ENCODE results near the gene MMP2.
A peak's percentile ranks its signal among the peaks of the same experiment; 100 is the strongest.

MMP2 gene

DNA sequence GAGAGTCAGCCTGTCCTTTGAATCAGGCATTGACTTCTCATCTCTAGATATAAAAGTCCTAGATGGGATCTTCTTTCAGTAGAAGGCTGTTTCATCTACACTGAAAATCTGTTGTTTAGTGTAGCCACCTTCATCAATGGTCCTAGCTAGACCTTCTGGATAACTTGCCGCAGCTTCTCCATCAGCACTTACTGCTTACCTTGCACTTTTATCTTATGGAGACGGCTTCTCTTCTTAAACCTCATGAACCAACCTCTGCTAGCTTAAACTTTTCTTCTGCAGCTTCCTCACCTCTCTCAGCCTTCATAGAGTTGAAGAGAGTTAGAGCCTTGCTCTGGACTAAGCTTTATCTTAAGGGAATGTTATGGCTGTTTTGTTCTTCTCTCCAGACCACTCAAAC is 5.4 kb upstream of the MMP2 start:
- H4K12ac ChIP-seq (ENCODE audit: low read depth, low read length): no peak overlapping the region
- no peak overlapping the region for H3K4me3 ChIP-seq (ENCODE audit: low read depth, low read length)
- no peak overlapping the region for H4K8ac ChIP-seq (ENCODE audit: low read depth, low read length)
- no peak overlapping the region for H3K4me2 ChIP-seq (ENCODE audit: low read length)
- WGBS (ENCODE audit: extremely low coverage, insufficient coverage, insufficient read length): no CpG with 5 or more reads among the region's 2 CpGs
- no peak overlapping the region for H3K4ac ChIP-seq (ENCODE audit: low read depth, low read length)
- H3K79me2 ChIP-seq (ENCODE audit: control insufficient read depth, insufficient read depth, low read length, poor library complexity): peaks cover 1% of the 10 kb centered on the region
- no peak overlapping the region for H3K14ac ChIP-seq (ENCODE audit: low read length)
- no peak overlapping the region for H2BK12ac ChIP-seq (ENCODE audit: low read length)
- no peak overlapping the region for H2AK5ac ChIP-seq (ENCODE audit: low read length)
- no peak overlapping the region for H3K23ac ChIP-seq (ENCODE audit: low read length)
- H3K9me3 ChIP-seq (ENCODE audit: insufficient read depth, low read depth, low read length): no peaks in the 10 kb centered on the region
- H3K27ac ChIP-seq (ENCODE audit: low read depth, low read length): no peak overlapping the region
- peaks cover 42% of the 10 kb centered on the region for H3K79me1 ChIP-seq (ENCODE audit: low read length)
- no peak overlapping the region for H3K18ac ChIP-seq (ENCODE audit: low read length)
- H4K91ac ChIP-seq (ENCODE audit: low read depth, low read length): peak overlapping the region; percentile 16
- no peak for DNase-seq
- no peaks in the 10 kb centered on the region for H3K36me3 ChIP-seq (ENCODE audit: control insufficient read depth in 1 of 2, insufficient read depth in 2 of 2, low read length in 2 of 2)
- H3K9ac ChIP-seq (ENCODE audit: low read length): no peak overlapping the region
- H3K27me3 ChIP-seq (ENCODE audit: insufficient read depth, low read length): no peaks in the 10 kb centered on the region
- no peak overlapping the region for H2BK5ac ChIP-seq (ENCODE audit: low read depth, low read length, poor library complexity)
- H2BK120ac ChIP-seq (ENCODE audit: insufficient read depth, low read length, poor library complexity): peak overlapping the region; percentile 43
- H3K4me1 ChIP-seq (ENCODE audit: control insufficient read depth in 1 of 2, insufficient read depth in 2 of 2, low read length in 2 of 2): peaks cover 29 to 39% of the 10 kb centered on the region in 2 experiments
- no peak overlapping the region for H2AFZ ChIP-seq (ENCODE audit: insufficient read depth, low read length, poor library complexity)

DNA sequence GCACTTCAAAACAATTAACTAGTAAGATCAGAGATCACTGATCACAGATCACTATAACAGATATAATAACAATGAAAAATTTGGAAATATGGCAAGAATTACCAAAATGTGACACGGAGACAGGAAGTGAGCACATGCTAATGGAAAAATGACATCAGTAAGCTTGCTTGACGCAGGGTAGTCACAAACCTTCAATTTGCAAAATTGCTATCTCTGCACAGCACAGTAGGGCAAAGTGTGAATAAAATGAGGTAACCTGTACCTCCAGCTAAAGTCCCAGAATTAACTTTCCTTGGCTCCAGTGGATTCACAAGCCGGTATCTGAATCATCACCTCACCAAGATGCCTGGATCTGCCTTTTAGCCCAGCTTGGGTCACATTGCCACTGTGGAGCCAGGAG is 4.2 kb upstream of the MMP2 start:
- Histone ChIP-seq H3K23ac (ENCODE audit: low read length) (no peak overlapping the region), H3K4me2 (ENCODE audit: low read length) (no peak overlapping the region), H4K91ac (ENCODE audit: low read depth, low read length) (peak overlapping the region; percentile 95), H3K14ac (ENCODE audit: low read length) (peak overlapping the region; percentile 80), H2BK12ac (ENCODE audit: low read length) (peak overlapping the region; percentile 97), H3K79me1 (ENCODE audit: low read length) (peaks cover 50% of the 10 kb centered on the region), H2BK5ac (ENCODE audit: low read depth, low read length, poor library complexity) (peak overlapping the region; percentile 67), H3K18ac (ENCODE audit: low read length) (peak overlapping the region; percentile 78), H3K79me2 (ENCODE audit: control insufficient read depth, insufficient read depth, low read length, poor library complexity) (peaks cover 10% of the 10 kb centered on the region), H3K27ac (ENCODE audit: low read depth, low read length) (peak overlapping the region; percentile 61), H2AFZ (ENCODE audit: insufficient read depth, low read length, poor library complexity) (no peak overlapping the region), H3K9ac (ENCODE audit: low read length) (no peak overlapping the region), H2AK5ac (ENCODE audit: low read length) (peak overlapping the region; percentile 71), H4K12ac (ENCODE audit: low read depth, low read length) (no peak overlapping the region), H3K4me3 (ENCODE audit: low read depth, low read length) (no peak overlapping the region), H3K4ac (ENCODE audit: low read depth, low read length) (peak overlapping the region; percentile 37), H3K27me3 (ENCODE audit: insufficient read depth, low read length) (no peaks in the 10 kb centered on the region), H3K36me3 (ENCODE audit: control insufficient read depth in 1 of 2, insufficient read depth in 2 of 2, low read length in 2 of 2) (no peaks in the 10 kb centered on the region), H3K9me3 (ENCODE audit: insufficient read depth, low read depth, low read length) (no peaks in the 10 kb centered on the region), H2BK120ac (ENCODE audit: insufficient read depth, low read length, poor library complexity) (peak overlapping the region; percentile 93), H4K8ac (ENCODE audit: low read depth, low read length) (peak overlapping the region; percentile 85), H3K4me1 (ENCODE audit: control insufficient read depth in 1 of 2, insufficient read depth in 2 of 2, low read length in 2 of 2) (peaks cover 31 to 40% of the 10 kb centered on the region in 2 experiments)
- no CpG with 5 or more reads among the region's 3 CpGs for WGBS (ENCODE audit: extremely low coverage, insufficient coverage, insufficient read length)
- DNase-seq: peak; percentile 62 to 91

DNA sequence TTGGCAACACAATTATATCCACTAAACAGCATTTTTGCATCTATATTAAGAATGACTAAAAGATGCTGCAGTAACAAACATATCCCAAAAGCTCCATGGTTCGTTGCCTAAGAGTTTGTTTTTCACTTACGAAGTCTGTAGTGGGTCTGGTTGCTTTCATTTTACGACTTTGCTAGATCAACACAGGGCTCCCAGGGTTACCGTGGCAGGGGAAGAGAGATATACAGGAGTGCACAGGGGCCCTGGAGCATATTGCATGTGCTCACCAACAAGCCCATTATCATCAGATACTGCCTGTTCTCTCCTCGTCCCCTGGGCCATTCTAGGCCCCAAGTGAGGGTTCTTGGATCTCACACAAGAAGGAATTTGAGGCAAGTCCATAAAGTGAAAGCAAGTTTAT is 3.1 kb upstream of the MMP2 start:
- Histone ChIP-seq H3K27me3 (ENCODE audit: insufficient read depth, low read length) (no peaks in the 10 kb centered on the region), H2AFZ (ENCODE audit: insufficient read depth, low read length, poor library complexity) (no peak overlapping the region), H3K27ac (ENCODE audit: low read depth, low read length) (no peak overlapping the region), H3K18ac (ENCODE audit: low read length) (no peak overlapping the region), H3K23ac (ENCODE audit: low read length) (no peak overlapping the region), H2BK120ac (ENCODE audit: insufficient read depth, low read length, poor library complexity) (no peak overlapping the region), H3K4ac (ENCODE audit: low read depth, low read length) (no peak overlapping the region), H3K4me2 (ENCODE audit: low read length) (no peak overlapping the region), H3K9me3 (ENCODE audit: insufficient read depth, low read depth, low read length) (no peaks in the 10 kb centered on the region), H3K9ac (ENCODE audit: low read length) (no peak overlapping the region), H3K36me3 (ENCODE audit: control insufficient read depth in 1 of 2, insufficient read depth in 2 of 2, low read length in 2 of 2) (no peaks in the 10 kb centered on the region), H2BK12ac (ENCODE audit: low read length) (peak overlapping the region; percentile 60), H2AK5ac (ENCODE audit: low read length) (no peak overlapping the region), H3K4me1 (ENCODE audit: control insufficient read depth in 1 of 2, insufficient read depth in 2 of 2, low read length in 2 of 2) (peaks cover 23 to 34% of the 10 kb centered on the region in 2 experiments), H4K12ac (ENCODE audit: low read depth, low read length) (no peak overlapping the region), H3K14ac (ENCODE audit: low read length) (peak overlapping the region; percentile 16), H3K4me3 (ENCODE audit: low read depth, low read length) (no peak overlapping the region), H2BK5ac (ENCODE audit: low read depth, low read length, poor library complexity) (peak overlapping the region; percentile 63), H3K79me2 (ENCODE audit: control insufficient read depth, insufficient read depth, low read length, poor library complexity) (peaks cover 21% of the 10 kb centered on the region), H3K79me1 (ENCODE audit: low read length) (peaks cover 55% of the 10 kb centered on the region), H4K91ac (ENCODE audit: low read depth, low read length) (peak overlapping the region; percentile 33), H4K8ac (ENCODE audit: low read depth, low read length) (no peak overlapping the region)
- no CpG with 5 or more reads among the region's 5 CpGs for WGBS (ENCODE audit: extremely low coverage, insufficient coverage, insufficient read length)
- DNase-seq: no peak

DNA sequence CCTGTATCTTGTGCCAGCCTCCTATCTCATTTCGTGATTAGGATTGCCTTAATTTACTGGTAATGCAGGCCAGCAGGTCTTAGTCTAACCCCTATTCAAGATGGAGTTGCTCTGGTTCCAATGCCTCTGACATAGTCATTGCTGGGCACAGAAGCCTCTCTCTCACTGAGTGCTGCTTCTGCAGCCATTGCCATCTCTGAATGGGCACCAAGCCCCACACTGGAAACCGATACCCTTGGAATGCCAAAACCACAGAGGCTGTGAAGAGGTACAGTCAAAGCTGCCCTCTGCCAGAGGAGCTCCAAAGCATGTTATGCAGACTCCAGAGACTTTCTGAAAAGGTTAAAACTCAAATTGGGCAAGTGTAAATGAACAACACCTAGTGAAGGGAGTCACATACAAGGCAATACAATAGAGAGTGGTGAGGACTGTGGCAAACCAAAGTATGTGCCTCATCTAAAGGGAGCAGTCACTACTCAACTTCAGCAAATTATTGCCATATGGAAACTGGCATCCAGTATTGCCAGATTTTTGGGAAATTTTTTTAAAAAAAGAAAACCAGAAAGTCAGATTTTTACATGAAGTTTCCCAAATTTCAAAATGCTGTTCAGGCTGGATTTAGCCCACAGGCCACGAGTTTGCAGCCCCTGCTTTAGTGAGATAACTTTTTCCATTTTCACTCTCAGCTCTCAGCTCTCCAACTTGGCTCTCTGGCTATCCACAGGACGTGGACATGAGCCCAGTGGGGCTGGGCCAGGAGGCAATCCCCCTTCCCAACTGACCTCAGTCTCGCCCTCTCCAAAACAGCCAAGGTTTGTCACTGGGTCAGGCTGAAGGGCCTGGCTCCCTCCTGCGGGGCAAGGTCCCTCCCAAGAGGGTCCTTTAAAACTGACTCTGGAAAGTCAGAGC is 2.1 kb upstream of the MMP2 start:
- Histone ChIP-seq H3K9me3 (ENCODE audit: insufficient read depth, low read depth, low read length) (no peaks in the 10 kb centered on the region), H3K79me2 (ENCODE audit: control insufficient read depth, insufficient read depth, low read length, poor library complexity) (peaks cover 23% of the 10 kb centered on the region), H3K4me2 (ENCODE audit: low read length) (no peak overlapping the region), H4K12ac (ENCODE audit: low read depth, low read length) (no peak overlapping the region), H4K8ac (ENCODE audit: low read depth, low read length) (peak overlapping the region; percentile 55), H3K36me3 (ENCODE audit: control insufficient read depth in 1 of 2, insufficient read depth in 2 of 2, low read length in 2 of 2) (peaks cover 2 to 3% of the 10 kb centered on the region in 2 experiments), H3K4me3 (ENCODE audit: low read depth, low read length) (no peak overlapping the region), H3K27ac (ENCODE audit: low read depth, low read length) (no peak overlapping the region), H3K9ac (ENCODE audit: low read length) (no peak overlapping the region), H3K18ac (ENCODE audit: low read length) (peak overlapping the region; percentile 76), H3K23ac (ENCODE audit: low read length) (no peak overlapping the region), H3K4me1 (ENCODE audit: control insufficient read depth in 1 of 2, insufficient read depth in 2 of 2, low read length in 2 of 2) (peaks cover 20 to 33% of the 10 kb centered on the region in 2 experiments), H3K27me3 (ENCODE audit: insufficient read depth, low read length) (no peaks in the 10 kb centered on the region), H2AK5ac (ENCODE audit: low read length) (peak overlapping the region; percentile 87), H2AFZ (ENCODE audit: insufficient read depth, low read length, poor library complexity) (peak overlapping the region; percentile 47), H2BK12ac (ENCODE audit: low read length) (peak overlapping the region; percentile 98), H2BK5ac (ENCODE audit: low read depth, low read length, poor library complexity) (peak overlapping the region; percentile 68), H3K14ac (ENCODE audit: low read length) (peak overlapping the region; percentile 81), H3K4ac (ENCODE audit: low read depth, low read length) (peak overlapping the region; percentile 60), H3K79me1 (ENCODE audit: low read length) (peaks cover 49% of the 10 kb centered on the region), H2BK120ac (ENCODE audit: insufficient read depth, low read length, poor library complexity) (peak overlapping the region; percentile 89), H4K91ac (ENCODE audit: low read depth, low read length) (peak overlapping the region; percentile 97)
- no CpG with 5 or more reads among the region's 6 CpGs for WGBS (ENCODE audit: extremely low coverage, insufficient coverage, insufficient read length)
- no peak for DNase-seq
